ENCODE measurements around the gene TRPM3.

The TRPM3 gene

GRCh38 chr9:70609542-70610286 lies 511.7 kb downstream of the TRPM3 start:
- DNase-seq (ENCODE audit: low read depth), result peak; percentile 91

- DNase-seq (ENCODE audit: low read depth), result no peak
These were observed 512.4 kb downstream of the TRPM3 start for GRCh38 chr9:70609011-70609410.

- no peak for DNase-seq (ENCODE audit: low read depth)
These were observed 513.5 kb downstream of the TRPM3 start for GRCh38 chr9:70607926-70608325.

GRCh38 chr9:70607329-70607728 lies 514.1 kb downstream of the TRPM3 start:
- no peak for DNase-seq (ENCODE audit: low read depth)

GRCh38 chr9:70603020-70603411 lies 518.4 kb downstream of the TRPM3 start:
- no peak for DNase-seq (ENCODE audit: low read depth)

GRCh38 chr9:70602321-70603019 lies 519.0 kb downstream of the TRPM3 start:
- DNase-seq (ENCODE audit: low read depth), result peak; percentile 91

GRCh38 chr9:70601000-70601951 lies 520.1 kb downstream of the TRPM3 start:
- DNase-seq (ENCODE audit: low read depth), result peak; percentile 100

GRCh38 chr9:70600506-70600905 lies 520.9 kb downstream of the TRPM3 start:
- DNase-seq (ENCODE audit: low read depth), result peak; percentile 87

- peak; percentile 86 for DNase-seq (ENCODE audit: low read depth)
These were observed 523.5 kb downstream of the TRPM3 start for GRCh38 chr9:70597886-70598285.

GRCh38 chr9:70595211-70595610 lies 526.2 kb downstream of the TRPM3 start:
- no peak for DNase-seq (ENCODE audit: low read depth)

GRCh38 chr9:70594386-70594944 lies 527.0 kb downstream of the TRPM3 start:
- DNase-seq (ENCODE audit: low read depth), result peak; percentile 52

GRCh38 chr9:70593241-70593640 lies 528.2 kb downstream of the TRPM3 start:
- DNase-seq (ENCODE audit: low read depth), result no peak

GRCh38 chr9:70590315-70590677 lies 531.1 kb downstream of the TRPM3 start:
- DNase-seq (ENCODE audit: low read depth), result peak; percentile 78

- peak; percentile 89 for DNase-seq (ENCODE audit: low read depth)
These were observed 531.7 kb downstream of the TRPM3 start for GRCh38 chr9:70589571-70590314.

GRCh38 chr9:70588999-70589398 lies 532.4 kb downstream of the TRPM3 start:
- no peak for DNase-seq (ENCODE audit: low read depth)

- peak; percentile 53 for DNase-seq (ENCODE audit: low read depth)
These were observed 533.0 kb downstream of the TRPM3 start for GRCh38 chr9:70588381-70588780.

- peak; percentile 86 for DNase-seq (ENCODE audit: low read depth)
These were observed 534.2 kb downstream of the TRPM3 start for GRCh38 chr9:70587201-70587600.

- DNase-seq (ENCODE audit: low read depth), result no peak
These were observed 534.9 kb downstream of the TRPM3 start for GRCh38 chr9:70586476-70586875.

- DNase-seq (ENCODE audit: low read depth), result no peak
These were observed 539.5 kb downstream of the TRPM3 start for GRCh38 chr9:70581955-70582350.

GRCh38 chr9:70581214-70581954 lies 540.0 kb downstream of the TRPM3 start:
- no peak for DNase-seq (ENCODE audit: low read depth)

Measured in amniotic epithelial cell (primary cell).